ENCODE measurements around the gene MOSMO.

Gene MOSMO

GRCh38 chr16:22054847-22055590, 47.1 kb downstream of the MOSMO start:
- no peak overlapping the region for H3K9ac ChIP-seq
- H3K27ac ChIP-seq = no peak overlapping the region
- no peak for TF ChIP-seq Cebpa-rat (IDR thresholded peaks at IDR 0.05)
- H3K9me3 ChIP-seq = no peaks in the 10 kb centered on the region
- H3K36me3 ChIP-seq = peaks cover 5% of the 10 kb centered on the region; the same call in 1 of the 2 replicates
- 0 out of 2 replicates have a peak, but pooled peaks cover 4% of the 10 kb centered on the region for H4K20me1 ChIP-seq
- no peak overlapping the region for H3K4me3 ChIP-seq
- no peaks in the 10 kb centered on the region for H3K27me3 ChIP-seq
- no peak overlapping the region for H3K4me2 ChIP-seq
- H3K4me1 ChIP-seq = no peaks in the 10 kb centered on the region

DNA sequence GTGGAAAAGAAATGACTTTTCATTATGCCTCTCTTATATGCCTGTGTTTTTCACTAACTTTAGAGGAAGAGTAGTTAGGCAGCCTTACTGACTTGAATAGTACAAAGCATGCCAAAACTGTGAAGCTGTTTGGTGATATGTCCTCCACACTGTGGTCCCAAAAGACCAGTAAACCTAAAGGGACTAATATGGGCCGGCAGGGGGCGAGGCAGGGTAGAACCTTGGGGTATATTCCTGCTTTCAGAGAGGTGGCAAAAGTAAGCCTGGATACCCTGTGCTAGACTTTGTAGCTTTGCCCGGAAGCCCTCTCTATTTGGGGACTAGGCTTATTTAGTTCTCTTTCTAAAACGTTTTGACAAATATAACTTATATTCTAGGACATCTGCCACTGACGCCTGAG, 48.0 kb downstream of the MOSMO start:
- no peaks in the 10 kb centered on the region for H3K9me3 ChIP-seq
- no peak for TF ChIP-seq Cebpa-rat (IDR thresholded peaks at IDR 0.05)
- no peak overlapping the region for H3K4me3 ChIP-seq

GRCh38 chr16:22063888-22064467, 56.1 kb downstream of the MOSMO start:
- H3K4me1 ChIP-seq = no peaks in the 10 kb centered on the region
- no peaks in the 10 kb centered on the region for H3K27me3 ChIP-seq
- no peak overlapping the region for H3K4me2 ChIP-seq
- peaks cover 16% of the 10 kb centered on the region for H3K36me3 ChIP-seq
- H3K4me3 ChIP-seq = no peak overlapping the region
- H3K27ac ChIP-seq = no peak overlapping the region
- no peak for TF ChIP-seq Cebpa-rat (IDR thresholded peaks at IDR 0.05)
- peaks cover 22% of the 10 kb centered on the region for H3K9me3 ChIP-seq
- H4K20me1 ChIP-seq = peaks cover 49% of the 10 kb centered on the region; the same call in 1 of the 2 replicates
- no peak overlapping the region for H3K9ac ChIP-seq

More for the DNA sequence above, 48.0 kb downstream of the MOSMO start:
- Histone ChIP-seq H3K27ac (no peak overlapping the region), H3K4me1 (no peaks in the 10 kb centered on the region), H3K9ac (no peak overlapping the region), H4K20me1 (0 out of 2 replicates have a peak, but pooled peaks cover 11% of the 10 kb centered on the region), H3K27me3 (no peaks in the 10 kb centered on the region), H3K36me3 (peaks cover 5% of the 10 kb centered on the region; the same call in 1 of the 2 replicates), H3K4me2 (no peak overlapping the region)

GRCh38 chr16:22065252-22065651, 57.3 kb downstream of the MOSMO start:
- Histone ChIP-seq H3K9ac (no peak overlapping the region), H3K27me3 (no peaks in the 10 kb centered on the region), H3K27ac (no peak overlapping the region), H3K4me3 (no peak overlapping the region), H4K20me1 (peaks cover 48% of the 10 kb centered on the region; the same call in 1 of the 2 replicates), H3K36me3 (peaks cover 16% of the 10 kb centered on the region), H3K4me2 (no peak overlapping the region), H3K4me1 (peaks cover 3% of the 10 kb centered on the region), H3K9me3 (peaks cover 22% of the 10 kb centered on the region)
- TF ChIP-seq Cebpa-rat (IDR thresholded peaks at IDR 0.05) = no peak

GRCh38 chr16:22070361-22071330, 62.7 kb downstream of the MOSMO start:
- H4K20me1 ChIP-seq = peaks cover 55% of the 10 kb centered on the region
- no peak overlapping the region for H3K27ac ChIP-seq
- peaks cover 20% of the 10 kb centered on the region for H3K36me3 ChIP-seq
- no peak overlapping the region for H3K9ac ChIP-seq
- H3K9me3 ChIP-seq = peaks cover 22% of the 10 kb centered on the region
- peaks cover 16% of the 10 kb centered on the region for H3K4me1 ChIP-seq
- peak overlapping the region; percentile 18; the same call in 1 of the 2 replicates for H3K4me2 ChIP-seq
- H3K4me3 ChIP-seq = no peak overlapping the region
- H3K27me3 ChIP-seq = no peaks in the 10 kb centered on the region
- no peak for TF ChIP-seq Cebpa-rat (IDR thresholded peaks at IDR 0.05)

DNA sequence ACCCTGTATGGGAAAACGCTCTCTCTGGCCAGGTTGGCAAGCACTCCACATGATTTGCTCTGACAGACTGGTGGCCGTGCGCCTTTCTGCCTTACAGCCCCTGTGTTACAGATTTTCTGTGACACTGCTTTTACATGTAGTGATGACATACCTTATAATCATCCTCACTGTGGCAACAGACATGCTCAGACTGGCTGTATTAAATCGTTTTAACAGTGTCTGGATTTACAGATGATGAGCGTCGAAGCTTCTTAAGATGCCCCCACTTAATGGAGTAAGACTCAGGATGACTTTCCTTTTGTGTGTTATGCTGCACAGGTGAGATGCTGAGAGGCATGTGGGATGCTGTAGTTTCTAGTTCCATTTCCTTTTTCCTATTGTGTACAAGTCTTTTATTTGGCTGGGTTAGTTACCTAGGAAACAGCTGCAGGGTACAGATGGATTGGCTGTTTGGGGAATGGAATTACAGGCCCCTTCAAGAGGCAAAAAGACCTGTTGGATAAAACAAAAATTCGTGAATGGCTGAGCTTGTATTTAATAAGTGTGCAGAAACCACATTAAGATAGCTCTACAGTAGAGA, 63.5 kb downstream of the MOSMO start:
- Histone ChIP-seq H3K9ac (no peak overlapping the region), H3K9me3 (peaks cover 15% of the 10 kb centered on the region), H3K4me2 (no peak overlapping the region), H3K27ac (no peak overlapping the region), H3K36me3 (peaks cover 14% of the 10 kb centered on the region), H3K27me3 (no peaks in the 10 kb centered on the region), H3K4me3 (no peak overlapping the region), H4K20me1 (peaks cover 55% of the 10 kb centered on the region), H3K4me1 (peaks cover 16% of the 10 kb centered on the region)
- TF ChIP-seq Cebpa-rat (IDR thresholded peaks at IDR 0.05) = no peak

DNA sequence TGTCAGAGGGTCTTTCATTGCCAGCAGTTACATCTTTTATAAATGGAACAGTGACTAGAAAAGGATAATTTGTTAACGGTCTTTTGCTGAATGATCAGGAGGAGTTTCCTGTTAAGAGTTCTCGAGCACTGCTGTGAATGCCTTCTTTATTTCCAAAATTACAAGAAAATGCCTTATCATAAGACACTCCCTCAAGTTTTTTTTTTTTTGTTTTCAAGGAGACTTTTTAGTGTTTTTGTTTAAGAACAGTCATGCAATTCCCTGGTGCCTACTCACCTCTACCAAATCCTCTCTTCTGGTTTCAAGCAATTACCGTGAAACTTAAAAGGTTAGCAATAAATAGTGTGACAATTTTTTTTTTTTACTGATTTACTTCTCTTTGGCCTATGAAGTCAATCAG, 65.4 kb downstream of the MOSMO start:
- Histone ChIP-seq H3K9me3 (no peaks in the 10 kb centered on the region), H3K27me3 (no peaks in the 10 kb centered on the region), H3K4me1 (peaks cover 16% of the 10 kb centered on the region), H3K9ac (no peak overlapping the region), H3K27ac (no peak overlapping the region), H3K4me2 (no peak overlapping the region), H3K36me3 (peaks cover 5% of the 10 kb centered on the region; the same call in 1 of the 2 replicates), H4K20me1 (peaks cover 55% of the 10 kb centered on the region), H3K4me3 (no peak overlapping the region)
- no peak for TF ChIP-seq Cebpa-rat (IDR thresholded peaks at IDR 0.05)

GRCh38 chr16:22075043-22075757, 67.3 kb downstream of the MOSMO start:
- H3K36me3 ChIP-seq = peaks cover 5% of the 10 kb centered on the region; the same call in 1 of the 2 replicates
- H3K9me3 ChIP-seq = no peaks in the 10 kb centered on the region
- H3K27me3 ChIP-seq = no peaks in the 10 kb centered on the region
- no peak overlapping the region for H3K4me2 ChIP-seq
- no peak for TF ChIP-seq Cebpa-rat (IDR thresholded peaks at IDR 0.05)
- H3K27ac ChIP-seq = no peak overlapping the region
- peaks cover 13% of the 10 kb centered on the region for H3K4me1 ChIP-seq
- H4K20me1 ChIP-seq = peaks cover 46% of the 10 kb centered on the region
- H3K4me3 ChIP-seq = no peak overlapping the region
- H3K9ac ChIP-seq = no peak overlapping the region

- no peak for TF ChIP-seq Cebpa-rat (IDR thresholded peaks at IDR 0.05)
- H4K20me1 ChIP-seq = peaks cover 40% of the 10 kb centered on the region
- no peak overlapping the region for H3K27ac ChIP-seq
- H3K4me3 ChIP-seq = no peak overlapping the region
- H3K4me2 ChIP-seq = no peak overlapping the region
- no peak overlapping the region for H3K9ac ChIP-seq
- H3K27me3 ChIP-seq = no peaks in the 10 kb centered on the region
- peaks cover 7% of the 10 kb centered on the region for H3K4me1 ChIP-seq
- peaks cover 5% of the 10 kb centered on the region; the same call in 1 of the 2 replicates for H3K36me3 ChIP-seq
- H3K9me3 ChIP-seq = no peaks in the 10 kb centered on the region
These were observed 67.9 kb downstream of the MOSMO start for GRCh38 chr16:22075776-22076175.

Data from BLaER1 (cell line).